Osteoblast (primary cell): ENCODE measurements around the gene WLS. TPM values are rescaled to one million over a fixed set of nuclear protein-coding genes. Genes with fewer than 3 reads are reported as not detected.

Experiments used
- DNase-seq: peaks from one replicate; pipeline ENCODE4 v3.0.0; 2011; ENCODE audit warnings: low spot score, mixed read lengths; ENCODE audit not compliant: insufficient read length; ENCODE audit errors: missing footprints
- H2AFZ ChIP-seq: 2 replicates; pipeline ENCODE4 v1.6.0; 2011; ENCODE audit warnings: mild to moderate bottlenecking, low read length
- H3K27ac ChIP-seq: 2 replicates; pipeline ENCODE4 v1.5.1; 2011; ENCODE audit warnings: mild to moderate bottlenecking, low read depth, low read length, moderate library complexity
- H3K27me3 ChIP-seq: 2 replicates; pipeline ENCODE4 v1.6.0; 2012; ENCODE audit warnings: mild to moderate bottlenecking, control low read depth, inconsistent platforms, low read length, moderate library complexity; ENCODE audit not compliant: insufficient read depth
- H3K36me3 ChIP-seq: 2 replicates; pipeline ENCODE4 v1.5.1; 2011; ENCODE audit warnings: mild to moderate bottlenecking, low read length, control low read depth, moderate library complexity; ENCODE audit not compliant: insufficient read depth
- H3K4me1 ChIP-seq: 2 replicates; pipeline ENCODE4 v1.5.1; 2011; ENCODE audit warnings: mild to moderate bottlenecking, low read length, control low read depth, moderate library complexity; ENCODE audit not compliant: insufficient read depth
- H3K4me2 ChIP-seq: 2 replicates; pipeline ENCODE4 v1.6.0; 2011; ENCODE audit warnings: mild to moderate bottlenecking, low read length; ENCODE audit not compliant: insufficient read depth
- H3K4me3 ChIP-seq: fragments of 200-600 bp; sonication (generic); 3 replicates; pipeline ENCODE4 v1.5.1; 2012; ENCODE audit warnings: mild to moderate bottlenecking, low read length, inconsistent platforms; ENCODE audit not compliant: insufficient read depth
- H3K79me2 ChIP-seq: 2 replicates; pipeline ENCODE4 v1.6.0; 2012; ENCODE audit warnings: mild to moderate bottlenecking, low read length, control low read depth, inconsistent platforms; ENCODE audit not compliant: insufficient read depth
- H3K9me3 ChIP-seq: 2 replicates; pipeline ENCODE4 v1.5.1; 2011; ENCODE audit warnings: low read depth, low read length, control low read depth
- H4K20me1 ChIP-seq: 2 replicates; pipeline ENCODE4 v1.6.0; 2012; ENCODE audit warnings: mild to moderate bottlenecking, low read length, control low read depth; ENCODE audit not compliant: insufficient read depth
- total RNA-seq: library from RNA; depleted of rRNA; stranded (reverse); fragments of >200 nt; gene quantifications from 2 replicates; pipeline ENCODE4 v1.2.3, GENCODE V29; 2012
- TF ChIP-seq, protein P1 (sequence below): IDR thresholded peaks from 2 replicates; pipeline ENCODE4 v1.5.1; 2011; ENCODE audit warnings: mild to moderate bottlenecking, low read depth, low read length, moderate library complexity; ENCODE audit errors: extremely low read depth

Gene WLS
- total RNA-seq, 1 donor: 54.3 TPM

DNA sequence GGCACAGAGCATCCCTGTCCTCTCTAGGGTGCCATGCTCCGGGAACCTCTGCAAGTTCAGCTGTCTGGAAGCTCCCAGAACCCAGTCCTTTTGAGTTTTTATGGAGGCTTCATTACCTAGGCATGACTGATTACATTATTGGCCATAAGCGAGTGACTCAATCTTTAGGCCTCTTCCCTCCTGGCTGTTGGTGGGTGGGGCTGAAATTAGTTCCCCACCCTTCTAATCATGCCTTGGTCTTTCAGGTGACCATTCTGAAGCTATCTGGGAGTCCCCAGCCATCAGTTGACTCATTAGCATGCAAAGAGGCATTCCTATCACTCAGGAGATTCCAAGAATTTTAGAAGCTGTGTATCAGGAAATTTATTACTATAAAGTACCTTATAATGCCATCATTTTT is 46.6 kb downstream of the WLS start:
- H3K36me3 ChIP-seq: peaks cover 8% of the 10 kb centered on the region
- H2AFZ ChIP-seq: no peak overlapping the region
- H4K20me1 ChIP-seq: no peaks in the 10 kb centered on the region
- H3K4me3 ChIP-seq: no peak overlapping the region
- no peak for DNase-seq
- H3K27me3 ChIP-seq: no peaks in the 10 kb centered on the region
- no peak overlapping the region for H3K27ac ChIP-seq
- TF ChIP-seq, protein P1, sequence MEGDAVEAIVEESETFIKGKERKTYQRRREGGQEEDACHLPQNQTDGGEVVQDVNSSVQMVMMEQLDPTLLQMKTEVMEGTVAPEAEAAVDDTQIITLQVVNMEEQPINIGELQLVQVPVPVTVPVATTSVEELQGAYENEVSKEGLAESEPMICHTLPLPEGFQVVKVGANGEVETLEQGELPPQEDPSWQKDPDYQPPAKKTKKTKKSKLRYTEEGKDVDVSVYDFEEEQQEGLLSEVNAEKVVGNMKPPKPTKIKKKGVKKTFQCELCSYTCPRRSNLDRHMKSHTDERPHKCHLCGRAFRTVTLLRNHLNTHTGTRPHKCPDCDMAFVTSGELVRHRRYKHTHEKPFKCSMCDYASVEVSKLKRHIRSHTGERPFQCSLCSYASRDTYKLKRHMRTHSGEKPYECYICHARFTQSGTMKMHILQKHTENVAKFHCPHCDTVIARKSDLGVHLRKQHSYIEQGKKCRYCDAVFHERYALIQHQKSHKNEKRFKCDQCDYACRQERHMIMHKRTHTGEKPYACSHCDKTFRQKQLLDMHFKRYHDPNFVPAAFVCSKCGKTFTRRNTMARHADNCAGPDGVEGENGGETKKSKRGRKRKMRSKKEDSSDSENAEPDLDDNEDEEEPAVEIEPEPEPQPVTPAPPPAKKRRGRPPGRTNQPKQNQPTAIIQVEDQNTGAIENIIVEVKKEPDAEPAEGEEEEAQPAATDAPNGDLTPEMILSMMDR: no peak
- peaks cover 20% of the 10 kb centered on the region for H3K4me1 ChIP-seq
- no peaks in the 10 kb centered on the region for H3K9me3 ChIP-seq
- no peak overlapping the region for H3K4me2 ChIP-seq
- peaks cover 2% of the 10 kb centered on the region for H3K79me2 ChIP-seq

DNA sequence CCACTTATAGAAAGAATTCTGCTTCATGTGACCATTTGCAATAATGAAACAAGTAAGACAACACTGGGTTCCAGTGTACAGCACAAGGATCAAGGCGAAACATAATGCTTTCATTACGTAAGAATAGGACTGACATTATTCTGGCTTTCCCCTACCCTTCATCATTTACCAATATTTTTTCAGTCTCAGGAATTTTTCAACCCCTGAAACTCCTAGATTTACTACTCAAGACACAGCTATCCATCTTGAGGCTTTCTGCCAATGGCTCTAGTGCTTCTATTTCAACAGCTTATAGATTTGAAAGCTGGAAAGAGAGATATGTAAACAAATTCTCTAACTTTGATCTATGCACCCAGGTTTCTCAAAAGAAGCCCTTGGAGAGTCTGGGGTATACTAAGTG is 48.4 kb downstream of the WLS start:
- no peaks in the 10 kb centered on the region for H3K79me2 ChIP-seq
- no peak for DNase-seq
- peaks cover 3% of the 10 kb centered on the region for H3K36me3 ChIP-seq
- TF ChIP-seq, protein P1: no peak
- H2AFZ ChIP-seq: no peak overlapping the region
- peaks cover 23% of the 10 kb centered on the region for H3K4me1 ChIP-seq
- no peaks in the 10 kb centered on the region for H3K27me3 ChIP-seq
- no peak overlapping the region for H3K4me3 ChIP-seq
- no peak overlapping the region for H3K4me2 ChIP-seq
- no peaks in the 10 kb centered on the region for H3K9me3 ChIP-seq
- no peak overlapping the region for H3K27ac ChIP-seq
- H4K20me1 ChIP-seq: no peaks in the 10 kb centered on the region

DNA sequence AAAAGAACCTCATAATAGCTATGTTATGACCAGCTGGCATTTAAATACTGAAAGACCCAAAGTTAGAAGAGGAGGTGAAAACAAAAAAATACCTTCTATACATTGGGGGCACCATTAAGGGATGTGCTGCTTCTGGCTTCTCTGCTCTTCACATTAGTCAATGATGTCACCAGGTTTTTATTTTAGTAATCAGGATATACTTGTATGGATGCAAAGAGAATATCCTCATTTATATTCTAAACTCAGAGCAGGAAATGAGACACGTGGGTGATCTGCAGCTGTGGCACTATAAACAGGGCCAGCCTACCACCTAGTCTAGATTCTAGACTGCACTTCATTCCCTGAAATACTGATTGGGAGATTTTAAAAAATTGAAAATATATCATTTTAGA is 51.2 kb downstream of the WLS start:
- Histone ChIP-seq H3K27me3 (no peaks in the 10 kb centered on the region), H4K20me1 (no peaks in the 10 kb centered on the region), H3K27ac (no peak overlapping the region), H3K4me1 (peaks cover 31% of the 10 kb centered on the region), H3K9me3 (no peaks in the 10 kb centered on the region), H3K4me3 (no peak overlapping the region), H2AFZ (no peak overlapping the region), H3K4me2 (no peak overlapping the region), H3K79me2 (no peaks in the 10 kb centered on the region), H3K36me3 (peaks cover 3% of the 10 kb centered on the region)
- no peak for DNase-seq
- TF ChIP-seq, protein P1: no peak

DNA sequence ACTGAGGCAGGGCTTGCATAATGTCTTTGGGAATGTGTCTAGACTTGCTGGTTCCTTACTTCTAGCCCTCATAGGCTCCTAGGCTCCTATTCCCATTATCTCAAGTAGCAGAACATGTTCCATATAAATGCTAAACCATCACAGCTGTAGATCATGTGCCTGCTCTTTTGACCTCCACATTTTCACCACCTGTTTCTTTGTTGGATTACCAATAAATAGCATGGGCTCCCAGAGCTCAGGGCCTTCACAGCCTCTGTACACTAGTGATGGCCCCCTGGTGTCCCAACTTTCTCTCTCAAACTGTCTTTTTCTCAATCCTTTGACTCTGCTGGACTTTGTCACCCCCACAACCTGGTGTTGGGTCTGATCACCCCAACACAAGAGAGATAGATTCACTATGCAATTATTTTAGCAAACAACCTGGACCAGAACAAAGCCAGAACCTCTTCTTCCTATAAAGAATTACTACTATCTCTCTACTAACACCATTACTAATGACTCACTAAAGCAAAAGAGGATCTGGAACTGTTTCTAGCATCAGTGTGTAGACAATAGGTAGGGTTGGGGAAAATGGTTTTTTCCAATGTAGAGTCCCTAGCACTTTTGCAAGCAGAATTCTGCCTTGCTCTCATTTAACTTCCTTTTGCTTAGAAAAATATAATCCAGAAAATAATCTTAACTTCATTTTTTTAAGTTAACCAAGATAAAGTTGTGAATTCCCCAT is 51.7 kb downstream of the WLS start:
- TF ChIP-seq, protein P1: no peak
- Histone ChIP-seq H3K36me3 (peaks cover 3% of the 10 kb centered on the region), H3K27ac (no peak overlapping the region), H3K4me3 (no peak overlapping the region), H3K9me3 (no peaks in the 10 kb centered on the region), H3K79me2 (no peaks in the 10 kb centered on the region), H3K4me1 (peaks cover 35% of the 10 kb centered on the region), H4K20me1 (no peaks in the 10 kb centered on the region), H2AFZ (no peak overlapping the region), H3K4me2 (no peak overlapping the region), H3K27me3 (no peaks in the 10 kb centered on the region)
- no peak for DNase-seq
